ENCODE data around the gene ACSL5. TPM values are rescaled to one million over a fixed set of nuclear protein-coding genes. Genes with fewer than 3 reads are reported as not detected.

ACSL5 gene, protein sequence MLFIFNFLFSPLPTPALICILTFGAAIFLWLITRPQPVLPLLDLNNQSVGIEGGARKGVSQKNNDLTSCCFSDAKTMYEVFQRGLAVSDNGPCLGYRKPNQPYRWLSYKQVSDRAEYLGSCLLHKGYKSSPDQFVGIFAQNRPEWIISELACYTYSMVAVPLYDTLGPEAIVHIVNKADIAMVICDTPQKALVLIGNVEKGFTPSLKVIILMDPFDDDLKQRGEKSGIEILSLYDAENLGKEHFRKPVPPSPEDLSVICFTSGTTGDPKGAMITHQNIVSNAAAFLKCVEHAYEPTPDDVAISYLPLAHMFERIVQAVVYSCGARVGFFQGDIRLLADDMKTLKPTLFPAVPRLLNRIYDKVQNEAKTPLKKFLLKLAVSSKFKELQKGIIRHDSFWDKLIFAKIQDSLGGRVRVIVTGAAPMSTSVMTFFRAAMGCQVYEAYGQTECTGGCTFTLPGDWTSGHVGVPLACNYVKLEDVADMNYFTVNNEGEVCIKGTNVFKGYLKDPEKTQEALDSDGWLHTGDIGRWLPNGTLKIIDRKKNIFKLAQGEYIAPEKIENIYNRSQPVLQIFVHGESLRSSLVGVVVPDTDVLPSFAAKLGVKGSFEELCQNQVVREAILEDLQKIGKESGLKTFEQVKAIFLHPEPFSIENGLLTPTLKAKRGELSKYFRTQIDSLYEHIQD
- 1.3 TPM for total RNA-seq

DNA sequence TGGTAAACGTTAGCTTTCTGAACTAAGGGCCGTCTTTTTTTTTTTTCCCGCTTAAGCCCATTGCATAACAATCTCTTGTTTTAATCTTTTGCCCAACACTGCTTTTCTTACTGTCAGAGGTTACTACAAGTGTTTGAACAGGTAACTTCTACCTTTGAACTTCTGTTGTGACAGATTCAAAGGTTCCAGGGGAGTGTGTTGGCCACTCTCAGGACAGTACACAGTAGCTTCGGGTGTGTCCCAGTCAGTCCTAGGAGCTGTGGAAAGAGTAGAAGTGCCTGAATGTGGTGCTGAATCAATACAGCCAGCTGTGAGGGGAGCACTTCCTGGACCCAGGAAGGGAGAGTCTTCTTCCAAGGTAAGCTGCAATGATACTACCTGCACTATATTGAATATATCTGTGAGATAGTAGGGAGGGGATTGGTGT, at the start of gene ACSL5:
Gene ACSL5, plus strand, starts transcription at position 205 of the 427 bp plus-strand sequence. CDS start 20,831 bp downstream, outside the sequence.

DNA sequence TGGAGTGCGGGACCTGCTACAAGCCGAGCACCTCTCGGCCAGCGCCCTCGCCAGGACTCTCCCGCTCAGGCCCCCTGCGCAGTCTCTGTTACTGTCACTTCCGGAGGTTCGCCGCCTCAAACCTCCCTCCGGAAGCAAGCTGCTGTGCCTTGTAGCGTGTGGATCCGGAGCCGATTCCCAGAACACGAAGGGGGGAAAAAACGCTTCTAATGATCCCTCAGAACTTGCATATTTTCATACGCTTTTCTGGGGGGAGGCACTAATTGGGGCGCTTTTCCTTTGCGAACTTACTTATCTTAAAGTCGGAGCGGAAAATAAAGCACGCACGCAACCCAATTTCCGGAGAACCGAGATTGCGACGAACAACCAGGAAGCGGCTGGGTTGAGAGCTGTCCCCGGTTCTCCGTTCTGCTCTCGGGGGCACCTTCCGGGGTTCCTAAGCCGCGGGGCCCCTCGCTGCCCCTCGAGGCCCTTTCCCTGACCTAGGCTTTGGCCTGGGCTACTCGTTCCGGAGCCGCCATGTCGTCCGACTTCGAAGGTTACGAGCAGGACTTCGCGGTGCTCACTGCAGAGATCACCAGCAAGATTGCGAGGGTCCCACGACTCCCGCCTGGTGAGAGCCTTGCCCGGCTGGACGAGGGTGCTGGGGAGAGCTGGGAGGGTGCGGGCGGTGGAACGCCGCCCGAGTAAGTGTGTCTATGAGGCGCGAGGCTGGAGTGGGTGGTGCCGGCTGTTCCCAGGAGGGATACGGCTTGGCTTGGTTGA, 73.1 kb downstream of the ACSL5 start, which contains the start of the genes VTI1A and ZDHHC6:
Gene VTI1A, plus strand, starts transcription at position 361 of the 765 bp plus-strand sequence. Its CDS starts 159 bp downstream, at position 520.
Gene ZDHHC6, minus strand, starts transcription at position 60 of the 765 bp plus-strand sequence. CDS start 1,478 bp downstream, outside the sequence.

Other genes with a start within 250 kb of the ACSL5 start
- gene GPAM, start 190.4 kb upstream of the ACSL5 start, total RNA-seq: 45.7 TPM
- gene TECTB, start 90.7 kb upstream of the ACSL5 start, total RNA-seq: not detected
- 28.5 TPM for gene ZDHHC6, start 72.8 kb downstream of the ACSL5 start, total RNA-seq
- gene VTI1A, start 73.1 kb downstream of the ACSL5 start, total RNA-seq: 105 TPM